Tibial nerve (tissue), 4 donors: ENCODE measurements around the gene ACOT8. TPM values are rescaled to one million over a fixed set of nuclear protein-coding genes. Genes with fewer than 3 reads are reported as not detected.

ENCODE experiments used
- DNase-seq, 2 donors: peaks; one replicate each; pipeline ENCODE4 v3.0.0-alpha.2; 2019; ENCODE audit warnings: low spot score in 2 of 2
- H3K27ac ChIP-seq, 4 donors: fragments of 200-600 bp; sonication (generic) in 3 of 4; one replicate each; pipeline ENCODE4 v1.5.1; 2017 to 2019; ENCODE audit warnings: mild to moderate bottlenecking in 1 of 4
- H3K27me3 ChIP-seq, 2 donors: fragments of 200-600 bp; sonication (generic) in 1 of 2; one replicate each; pipeline versions ENCODE4 v1.5.1 to v1.6.0; 2017 to 2019
- H3K36me3 ChIP-seq, 3 donors: fragments of 200-600 bp; sonication (generic); one replicate each; pipeline ENCODE4 v1.5.1; 2018 to 2019
- H3K4me1 ChIP-seq, 4 donors: fragments of 200-600 bp; sonication (generic) in 3 of 4; one replicate each; pipeline ENCODE4 v1.5.1; 2017 to 2019
- H3K4me3 ChIP-seq, 4 donors: fragments of 200-600 bp; sonication (generic) in 3 of 4; one replicate each; pipeline ENCODE4 v1.5.1; 2017 to 2019; ENCODE audit warnings: mild to moderate bottlenecking in 1 of 4, moderate library complexity in 1 of 4
- H3K9me3 ChIP-seq, 4 donors: fragments of 200-600 bp; sonication (generic) in 3 of 4; one replicate each; pipeline ENCODE4 v1.5.1; 2017 to 2019
- EP300 ChIP-seq, 2 donors: sonication (generic); formaldehyde crosslinking; IDR thresholded peaks; one replicate each; pipeline ENCODE4 v1.6.1; 2017; ENCODE audit warnings: antibody characterized with exemption in 2 of 2, mild to moderate bottlenecking in 1 of 2
- POLR2A ChIP-seq, 2 donors: fragments of 450-650 bp; IDR thresholded peaks; one replicate each; pipeline ENCODE4 v1.6.1; 2017; ENCODE audit warnings: antibody characterized with exemption in 2 of 2, mild to moderate bottlenecking in 2 of 2, moderate library complexity in 2 of 2
- WGBS, 2 donors: methylation state at CpG; one replicate each; pipeline ENCODE4 v1.1.5; 2018; 5-methylcytosine and 5-hydroxymethylcytosine counted together
- total RNA-seq, 4 donors: library from RNA; depleted of rRNA; stranded (reverse); fragments of >200 nt; gene quantifications; one replicate each; pipeline ENCODE4 v1.1.0, GENCODE V29; 2016
- TF ChIP-seq, protein P1 (sequence below), 5 experiments: fragments of 200-600 bp in 3 of 5; fragments of 450-650 bp in 2 of 5; sonication (generic) in 3 of 5; IDR thresholded peaks; one replicate each; pipeline ENCODE4 v1.5.1; 2016 to 2019; ENCODE audit warnings: antibody characterized with exemption in 5 of 5, mild to moderate bottlenecking in 3 of 5, moderate library complexity in 2 of 5

ACOT8 gene
- total RNA-seq, 4 donors from 2014 or later = 44.4 to 58.4 (median 52.5) TPM

DNA sequence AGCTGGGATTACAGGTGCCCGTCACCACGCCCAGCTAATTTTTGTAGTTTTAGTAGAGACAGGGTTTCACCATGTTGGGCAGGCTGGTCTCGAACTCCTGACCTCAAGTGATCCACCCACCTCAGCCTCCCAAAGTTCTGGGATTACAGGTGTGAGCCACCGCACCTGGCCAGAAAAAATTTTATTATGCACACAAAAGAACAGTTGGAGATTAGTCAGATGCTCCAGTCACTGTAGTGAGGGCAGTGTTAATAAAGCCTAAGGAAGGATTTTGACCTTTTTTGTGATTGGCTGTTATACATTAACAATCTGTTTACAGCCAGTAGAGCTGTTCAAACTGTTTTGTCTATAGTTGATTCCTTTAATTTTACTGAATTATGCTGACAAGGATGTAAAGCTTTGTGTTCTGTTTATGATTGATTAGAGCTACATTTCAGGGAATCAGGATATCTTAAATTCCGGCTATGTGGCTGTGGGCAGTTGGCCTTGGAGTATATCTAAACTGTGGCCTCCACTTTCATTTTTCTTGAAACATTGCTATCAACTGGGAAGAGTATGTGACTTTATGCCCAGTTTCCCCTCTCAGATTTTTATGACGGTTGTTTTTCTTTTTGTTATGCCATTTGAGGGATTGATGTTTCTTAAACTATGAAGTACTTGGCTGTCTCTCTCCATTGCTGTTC lies 10.1 kb upstream of the ACOT8 start:
- TF ChIP-seq EP300 (IDR thresholded peaks at IDR 0.05) (no peak), POLR2A (IDR thresholded peaks at IDR 0.05) (no peak)
- TF ChIP-seq, protein P1, sequence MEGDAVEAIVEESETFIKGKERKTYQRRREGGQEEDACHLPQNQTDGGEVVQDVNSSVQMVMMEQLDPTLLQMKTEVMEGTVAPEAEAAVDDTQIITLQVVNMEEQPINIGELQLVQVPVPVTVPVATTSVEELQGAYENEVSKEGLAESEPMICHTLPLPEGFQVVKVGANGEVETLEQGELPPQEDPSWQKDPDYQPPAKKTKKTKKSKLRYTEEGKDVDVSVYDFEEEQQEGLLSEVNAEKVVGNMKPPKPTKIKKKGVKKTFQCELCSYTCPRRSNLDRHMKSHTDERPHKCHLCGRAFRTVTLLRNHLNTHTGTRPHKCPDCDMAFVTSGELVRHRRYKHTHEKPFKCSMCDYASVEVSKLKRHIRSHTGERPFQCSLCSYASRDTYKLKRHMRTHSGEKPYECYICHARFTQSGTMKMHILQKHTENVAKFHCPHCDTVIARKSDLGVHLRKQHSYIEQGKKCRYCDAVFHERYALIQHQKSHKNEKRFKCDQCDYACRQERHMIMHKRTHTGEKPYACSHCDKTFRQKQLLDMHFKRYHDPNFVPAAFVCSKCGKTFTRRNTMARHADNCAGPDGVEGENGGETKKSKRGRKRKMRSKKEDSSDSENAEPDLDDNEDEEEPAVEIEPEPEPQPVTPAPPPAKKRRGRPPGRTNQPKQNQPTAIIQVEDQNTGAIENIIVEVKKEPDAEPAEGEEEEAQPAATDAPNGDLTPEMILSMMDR (IDR thresholded peaks at IDR 0.05) = no peak
- H3K36me3 ChIP-seq = peaks cover 0 to 4% (median 0%) of the 10 kb centered on the region in 3 donors
- no peak overlapping the region for H3K27ac ChIP-seq
- H3K27me3 ChIP-seq = no peaks in the 10 kb centered on the region
- 83 to 91% methylated on average over 6 of the region's 6 CpGs for WGBS, 2 donors
- no peak overlapping the region for H3K4me3 ChIP-seq
- DNase-seq = no peak
- no peaks in the 10 kb centered on the region for H3K9me3 ChIP-seq
- no peaks in the 10 kb centered on the region for H3K4me1 ChIP-seq

DNA sequence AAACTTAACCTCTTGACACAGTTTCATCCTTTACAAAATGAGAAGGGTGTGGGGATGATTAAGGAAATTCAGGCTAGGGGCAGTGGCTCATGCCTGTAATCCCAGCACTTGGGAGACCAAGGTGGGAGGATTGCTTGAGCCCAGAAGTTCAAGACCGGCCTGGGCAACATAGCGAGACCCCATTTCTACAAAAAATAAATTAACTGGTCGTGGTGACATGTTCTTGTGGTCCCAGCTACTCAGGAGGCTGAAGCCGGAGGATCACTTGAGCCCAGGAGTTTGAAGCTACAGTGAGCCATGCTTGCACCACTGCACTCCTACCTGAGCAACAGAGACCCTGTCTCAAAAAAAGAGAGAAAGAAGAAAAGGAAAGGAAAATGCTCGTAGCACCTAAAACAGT lies 9.3 kb upstream of the ACOT8 start:
- WGBS, 2 donors = 94 to 95% methylated on average over 5 of the region's 5 CpGs
- peaks cover 0 to 4% (median 0%) of the 10 kb centered on the region in 3 donors for H3K36me3 ChIP-seq
- H3K27me3 ChIP-seq = no peaks in the 10 kb centered on the region
- no peaks in the 10 kb centered on the region for H3K4me1 ChIP-seq
- TF ChIP-seq POLR2A (IDR thresholded peaks at IDR 0.05) = no peak
- no peak for TF ChIP-seq EP300 (IDR thresholded peaks at IDR 0.05)
- TF ChIP-seq, protein P1 (IDR thresholded peaks at IDR 0.05) = no peak
- H3K27ac ChIP-seq = no peak overlapping the region
- no peak for DNase-seq
- H3K9me3 ChIP-seq = no peaks in the 10 kb centered on the region
- H3K4me3 ChIP-seq = no peak overlapping the region

DNA sequence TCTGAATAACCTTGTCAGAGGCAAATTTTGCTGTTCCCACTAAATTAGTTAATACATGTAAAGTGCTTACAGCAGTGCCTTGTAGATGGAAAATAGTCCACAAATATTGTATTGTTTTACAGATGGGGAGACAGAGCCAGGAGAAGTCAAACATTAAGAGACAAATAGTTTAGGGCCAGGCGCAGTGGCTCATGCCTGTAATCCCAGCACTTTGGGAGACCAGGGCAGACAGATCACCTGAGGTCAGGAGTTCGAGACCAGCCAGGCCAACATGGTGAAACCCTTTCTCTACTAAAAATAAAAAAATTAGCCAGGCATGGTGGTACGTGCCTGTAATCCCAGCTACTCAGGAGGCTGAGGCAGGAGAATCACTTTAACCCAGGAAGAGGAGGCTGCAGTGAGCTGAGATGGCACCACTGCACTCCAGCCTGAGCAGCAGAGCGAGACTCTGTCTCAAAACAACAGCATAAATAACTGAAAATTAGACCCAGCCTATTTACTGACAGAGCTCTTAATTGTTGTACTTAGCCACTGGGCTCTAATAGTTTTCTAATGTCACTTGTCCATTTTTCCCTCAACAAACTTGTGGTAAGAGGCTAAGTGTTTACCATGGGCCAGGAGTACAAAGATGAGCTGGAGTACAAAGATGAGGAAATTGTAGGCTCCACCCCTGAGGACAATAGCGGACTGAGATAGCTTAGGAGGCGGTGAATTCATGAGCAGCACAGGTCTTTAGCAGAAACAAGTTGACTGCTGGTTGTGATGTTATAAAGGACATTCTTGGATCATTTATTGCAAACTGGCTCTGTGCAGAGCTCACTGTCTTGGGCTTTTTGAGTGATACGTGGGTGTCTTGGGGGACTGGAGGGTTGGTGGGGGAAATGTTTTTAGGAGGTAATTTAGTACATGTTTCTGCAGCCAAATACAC lies 6.6 kb upstream of the ACOT8 start:
- WGBS, 2 donors = 80 to 85% methylated on average over 7 of the region's 7 CpGs
- Histone ChIP-seq H3K36me3 (peaks cover 0 to 4% (median 0%) of the 10 kb centered on the region in 3 donors), H3K4me3 (no peak overlapping the region), H3K27ac (no peak overlapping the region), H3K4me1 (peaks cover 0 to 6% (median 0%) of the 10 kb centered on the region in 4 donors), H3K9me3 (no peaks in the 10 kb centered on the region), H3K27me3 (no peaks in the 10 kb centered on the region)
- no peak for DNase-seq
- TF ChIP-seq, protein P1 (IDR thresholded peaks at IDR 0.05) = no peak
- TF ChIP-seq POLR2A (IDR thresholded peaks at IDR 0.05) (no peak), EP300 (IDR thresholded peaks at IDR 0.05) (no peak)

DNA sequence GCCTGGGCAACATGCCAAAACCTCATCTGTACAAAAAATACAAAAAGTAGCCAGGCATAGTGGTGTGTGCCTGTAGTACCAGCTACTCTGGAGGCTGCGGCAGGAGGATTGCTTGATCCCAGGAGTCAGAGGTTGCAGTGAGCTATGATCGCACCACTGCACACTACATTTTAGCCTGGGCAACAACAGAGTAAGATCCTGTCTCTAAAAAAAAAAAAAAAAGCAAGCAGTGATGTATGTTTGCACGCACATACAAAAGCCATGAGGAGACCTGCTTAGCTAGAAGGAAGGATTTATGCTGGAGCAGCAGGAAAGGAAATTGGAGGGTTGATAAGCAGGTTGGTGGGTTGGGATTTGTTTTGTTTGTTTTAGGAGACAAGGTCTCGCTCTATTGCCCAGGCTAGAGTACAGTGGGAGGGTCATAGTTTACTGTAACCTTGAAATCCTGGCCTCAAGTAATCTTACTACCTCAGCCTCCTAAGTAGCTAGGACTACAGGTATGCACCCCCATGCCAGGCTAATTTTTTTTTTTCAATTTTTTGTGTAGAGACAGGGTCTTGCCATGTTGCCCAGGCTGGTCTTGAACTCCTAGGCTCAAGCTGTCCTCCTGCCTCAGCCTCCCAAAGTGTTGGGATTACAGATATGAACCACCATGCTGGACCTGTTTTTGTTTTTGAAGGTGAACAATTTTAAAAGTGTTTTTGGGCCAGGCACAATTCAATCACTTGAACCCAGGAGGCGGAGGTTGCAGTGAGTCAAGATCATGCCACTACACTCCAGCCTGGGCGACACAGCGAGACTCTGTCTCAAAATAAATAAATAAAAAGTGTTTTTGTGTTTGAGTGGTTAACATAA lies 4.3 kb upstream of the ACOT8 start:
- Histone ChIP-seq H3K4me1 (peaks cover 0 to 20% (median 8%) of the 10 kb centered on the region in 4 donors), H3K27me3 (no peaks in the 10 kb centered on the region), H3K27ac (no peak overlapping the region), H3K36me3 (peaks cover 0 to 4% (median 0%) of the 10 kb centered on the region in 3 donors), H3K4me3 (no peak overlapping the region), H3K9me3 (no peaks in the 10 kb centered on the region)
- TF ChIP-seq, protein P1 (IDR thresholded peaks at IDR 0.05) = no peak
- no peak for TF ChIP-seq POLR2A (IDR thresholded peaks at IDR 0.05)
- no peak for TF ChIP-seq EP300 (IDR thresholded peaks at IDR 0.05)
- DNase-seq = no peak
- WGBS, 2 donors = 81 to 84% methylated on average over 7 of the region's 7 CpGs
